ENCODE data around the gene TRERF1.
A peak's percentile ranks its signal among the peaks of the same experiment; 100 is the strongest.

DNA sequence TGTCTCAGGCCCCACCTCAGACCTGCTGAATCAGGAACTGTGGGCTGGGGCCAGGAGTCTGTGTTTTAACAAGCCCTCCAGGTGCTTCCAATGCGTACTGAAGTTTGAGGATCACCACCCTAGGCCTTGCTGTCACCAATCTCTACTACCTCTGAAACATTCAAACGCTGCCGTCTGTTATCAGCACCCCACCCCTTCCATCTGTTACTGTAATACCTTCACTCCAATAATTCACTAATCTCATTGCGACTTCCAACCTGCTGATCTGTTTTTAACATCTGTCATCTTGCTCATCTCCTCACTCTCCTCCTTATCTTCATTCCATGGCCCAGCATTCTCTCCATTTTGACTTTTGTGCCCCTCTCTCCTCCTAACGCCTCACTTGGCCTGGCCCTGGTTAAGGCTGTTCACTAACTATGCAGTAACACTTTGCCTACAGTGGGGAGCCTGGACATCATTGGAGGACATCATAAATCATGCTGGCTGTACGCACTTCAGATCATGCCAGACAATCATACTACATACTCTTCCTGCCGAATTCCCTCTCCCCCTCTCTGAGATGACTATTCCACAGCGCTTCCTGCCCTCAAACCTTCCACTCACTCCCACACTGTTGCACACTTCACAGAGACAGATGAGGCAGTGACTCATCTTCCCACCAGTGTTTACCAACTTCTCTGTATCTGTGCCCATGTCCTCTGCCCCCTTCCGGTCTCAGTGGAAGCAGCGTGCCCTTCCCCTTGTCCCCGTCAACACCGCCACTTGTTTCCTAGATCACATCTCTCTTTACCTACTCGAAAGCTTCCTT lies 254.0 kb downstream of the TRERF1 start:
- TF ChIP-seq, protein P1, sequence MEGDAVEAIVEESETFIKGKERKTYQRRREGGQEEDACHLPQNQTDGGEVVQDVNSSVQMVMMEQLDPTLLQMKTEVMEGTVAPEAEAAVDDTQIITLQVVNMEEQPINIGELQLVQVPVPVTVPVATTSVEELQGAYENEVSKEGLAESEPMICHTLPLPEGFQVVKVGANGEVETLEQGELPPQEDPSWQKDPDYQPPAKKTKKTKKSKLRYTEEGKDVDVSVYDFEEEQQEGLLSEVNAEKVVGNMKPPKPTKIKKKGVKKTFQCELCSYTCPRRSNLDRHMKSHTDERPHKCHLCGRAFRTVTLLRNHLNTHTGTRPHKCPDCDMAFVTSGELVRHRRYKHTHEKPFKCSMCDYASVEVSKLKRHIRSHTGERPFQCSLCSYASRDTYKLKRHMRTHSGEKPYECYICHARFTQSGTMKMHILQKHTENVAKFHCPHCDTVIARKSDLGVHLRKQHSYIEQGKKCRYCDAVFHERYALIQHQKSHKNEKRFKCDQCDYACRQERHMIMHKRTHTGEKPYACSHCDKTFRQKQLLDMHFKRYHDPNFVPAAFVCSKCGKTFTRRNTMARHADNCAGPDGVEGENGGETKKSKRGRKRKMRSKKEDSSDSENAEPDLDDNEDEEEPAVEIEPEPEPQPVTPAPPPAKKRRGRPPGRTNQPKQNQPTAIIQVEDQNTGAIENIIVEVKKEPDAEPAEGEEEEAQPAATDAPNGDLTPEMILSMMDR (conservative IDR thresholded peaks at IDR 0.05; ENCODE audit: low read depth, low read length), result peak; percentile 37; the same call in 1 of the 2 replicates
- TF ChIP-seq EZH2 (IDR thresholded peaks at IDR 0.05; ENCODE audit: low read length, unreplicated experiment), result no peak
- TF ChIP-seq EZH2phosphoT487 (IDR thresholded peaks at IDR 0.05; ENCODE audit: borderline replicate concordance, low read length), result no peak
